Psoas muscle (tissue), 8 donors: Measurements from ENCODE around the gene POU2AF2. TPM values are rescaled to one million over a fixed set of nuclear protein-coding genes. Genes with fewer than 3 reads are reported as not detected.

ENCODE experiments used
- ATAC-seq, 4 donors: fragments of 200-7000 bp; cut with Tn5 transposase; one replicate each; pipeline ENCODE4 v1.9.1; 2020; ENCODE audit warnings: moderate library complexity in 3 of 4, mild to moderate bottlenecking in 2 of 4
- DNase-seq, 2 donors: peaks; one replicate each; pipeline ENCODE4 v3.0.0-alpha.2; 2020
- H3K27ac ChIP-seq: fragments of 200-600 bp; one replicate; pipeline ENCODE4 v1.8.0; 2022
- H3K27me3 ChIP-seq, 3 donors: fragments of 200-600 bp in 1 of 3; one replicate each; pipeline versions ENCODE4 v1.6.1 to v1.8.0; 2013 to 2022; ENCODE audit warnings: low read length in 2 of 3, mild to moderate bottlenecking in 2 of 3, moderate library complexity in 1 of 3; ENCODE audit not compliant: insufficient read depth in 3 of 3
- H3K36me3 ChIP-seq, 2 donors: fragments of 200-600 bp in 1 of 2; one replicate each; pipeline versions ENCODE4 v1.6.1 to v1.8.0; 2013 to 2022; ENCODE audit warnings: low read depth in 1 of 2, mild to moderate bottlenecking in 1 of 2, moderate library complexity in 1 of 2; ENCODE audit not compliant: insufficient read depth in 1 of 2
- H3K4me1 ChIP-seq: fragments of 200-600 bp; one replicate; pipeline ENCODE4 v1.8.0; 2022
- H3K4me3 ChIP-seq: fragments of 200-600 bp; one replicate; pipeline ENCODE4 v1.8.0; 2022; ENCODE audit warnings: mild to moderate bottlenecking
- H3K9me3 ChIP-seq: fragments of 200-600 bp; one replicate; pipeline ENCODE4 v1.8.0; 2022
- CTCF ChIP-seq: fragments of 200-600 bp; IDR thresholded peaks from one replicate; pipeline ENCODE4 v1.8.0; 2022; ENCODE audit warnings: antibody characterized with exemption
- whole genome bisulfite sequencing, 3 donors: extraction: QIAGEN DNeasy Blood & Tissue Kit; methylation state at CpG; one replicate each; pipeline versions ENCODE4 v1.1.6 to v1.1.7; 2013; 5-methylcytosine and 5-hydroxymethylcytosine counted together
- intact Hi-C, 2 donors: fragments of 100-400 bp; cut with DNase I; formaldehyde crosslinking; loops; one replicate each; pipeline versions ENCODE4 v1.11.0 to v1.14.2; 2022
- polyA plus RNA-seq, 3 donors: library from polyadenylated mRNA; stranded (reverse); fragments of 200-250 nt; gene quantifications; one replicate each; pipeline ENCODE4 v1.2.3, GENCODE V29; 2013
- total RNA-seq, 4 donors: library from RNA; stranded (reverse); fragmentation: NEBNext Ultra II Directional in 2 of 4; extraction: Animal tissue kit (Norgen Biotek cat#: 25700) in 2 of 4; gene quantifications; one replicate each; pipeline versions ENCODE4 v1.2.1 to v1.2.4, GENCODE V29; 2021 to 2023
- donor health status: healthy with polysubstance abuse.
- donor health status: DM: no; HTN: no; CAD: no; lungs with moderate emphysema.
- donor health status: Bipolar disorder and iron deficiency.
- donor health status: healthy.
- donor health status: DM: yes; HTN: yes; CAD: no.
- donor health status: DM: no; HTN: no; CAD: no.
- donor health status: DM: no; HTN: no; CAD: no.
- donor health status: DM: yes; HTN: yes; CAD: no.

Gene POU2AF2
- total and polyA plus RNA-seq, 7 donors = 0.30 to 3.0 (median 0.98) TPM

- H3K4me1 ChIP-seq = no peaks in the 10 kb centered on the region
- intact Hi-C loops = no loop called here
- no peak overlapping the region for H3K4me3 ChIP-seq
- 44 to 57% (median 47%) methylated on average over 5 of the region's 5 CpGs for WGBS, 3 donors
- DNase-seq (no peak), ATAC-seq (no peak)
- H3K27me3 ChIP-seq = no peaks in the 10 kb centered on the region
- H3K27ac ChIP-seq = no peak overlapping the region
- TF ChIP-seq CTCF = no peak
- H3K36me3 ChIP-seq = no peaks in the 10 kb centered on the region
- no peaks in the 10 kb centered on the region for H3K9me3 ChIP-seq
Measured at GRCh38 chr11:111269146-111269868, 23.8 kb downstream of the POU2AF2 start.

GRCh38 chr11:111272420-111272819, 26.9 kb downstream of the POU2AF2 start:
- ATAC-seq = no peak
- WGBS, 3 donors = 77 to 92% (median 89%) methylated on average over 3 of the region's 3 CpGs
- no peaks in the 10 kb centered on the region for H3K27me3 ChIP-seq
- H3K4me3 ChIP-seq = no peak overlapping the region
- no peaks in the 10 kb centered on the region for H3K9me3 ChIP-seq
- no peaks in the 10 kb centered on the region for H3K36me3 ChIP-seq
- H3K27ac ChIP-seq = no peak overlapping the region
- no peaks in the 10 kb centered on the region for H3K4me1 ChIP-seq
- no peak for DNase-seq
- no peak for TF ChIP-seq CTCF
- intact Hi-C loops = no loop called here

GRCh38 chr11:111282562-111283075, 37.1 kb downstream of the POU2AF2 start:
- Histone ChIP-seq H3K4me1 (peaks cover 5% of the 10 kb centered on the region), H3K36me3 (no peaks in the 10 kb centered on the region), H3K27me3 (no peaks in the 10 kb centered on the region), H3K4me3 (no peak overlapping the region), H3K9me3 (no peaks in the 10 kb centered on the region), H3K27ac (no peak overlapping the region)
- no peak for TF ChIP-seq CTCF
- 75 to 77% (median 77%) methylated on average over 3 of the region's 3 CpGs for WGBS, 3 donors
- intact Hi-C loops = loop anchor here (1.0 to 10.0 kb wide), 5 partner anchors 52 to 164 kb away; no protein-coding TSS in a partner anchor
- ATAC-seq (no peak), DNase-seq (no peak)

- peak in 1 of 2 donors; percentile 85 for DNase-seq
- Histone ChIP-seq H3K4me3 (peak overlapping the region; percentile 17), H3K27ac (peak overlapping the region; percentile 80), H3K9me3 (no peaks in the 10 kb centered on the region), H3K36me3 (no peaks in the 10 kb centered on the region), H3K27me3 (no peaks in the 10 kb centered on the region), H3K4me1 (peaks cover 5% of the 10 kb centered on the region)
- intact Hi-C loops = loop anchor here (1.0 to 10.0 kb wide), 5 partner anchors 51 to 163 kb away; no protein-coding TSS in a partner anchor
- peak; percentile 76 to 94 (median 90) for ATAC-seq
- 40 to 55% (median 49%) methylated on average over 33 of the region's 33 CpGs for WGBS, 3 donors
- no peak for TF ChIP-seq CTCF
Measured at GRCh38 chr11:111283945-111284481, 38.5 kb downstream of the POU2AF2 start.
